A673 (cell line): ENCODE results near the gene DRC7.

Experiments used
- CTCF ChIP-seq: fragments of 300-800, 200-600 bp; sonication (generic); conservative IDR thresholded peaks from 2 replicates; pipeline ENCODE4 v1.5.1; 2017; ENCODE audit warnings: low read depth, mild to moderate bottlenecking, antibody characterized with exemption, low read length, moderate library complexity, mixed read lengths
- EZH2 ChIP-seq: fragments of 200-600 bp; sonication (generic); IDR thresholded peaks from 2 replicates; pipeline ENCODE4 v1.6.1; 2017; ENCODE audit warnings: borderline replicate concordance, low read depth, mild to moderate bottlenecking, mixed read lengths, antibody characterized with exemption, low read length; ENCODE audit not compliant: poor library complexity, severe bottlenecking

GRCh38 chr16:57725976-57726375 lies 31.4 kb downstream of the DRC7 start:
- TF ChIP-seq CTCF (no peak), EZH2 (no peak)
